Stimulated activated CD4-positive, alpha-beta T cell treated with anti-CD3 and anti-CD28 coated beads, Interleukin-1b, Interleukin-23, amount 100 ng/mL, for 24 hours (primary cell): ENCODE measurements around the gene MVD.

ENCODE experiments used
- DNase-seq, 4 experiments: peaks; one replicate each; pipeline ENCODE4 v3.0.0-alpha.2; 2020; ENCODE audit warnings: low read depth in 4 of 4, low spot score in 1 of 4

The MVD gene

GRCh38 chr16:88655733-88656281 is 7.1 kb downstream of the MVD start:
- no peak for DNase-seq

DNA sequence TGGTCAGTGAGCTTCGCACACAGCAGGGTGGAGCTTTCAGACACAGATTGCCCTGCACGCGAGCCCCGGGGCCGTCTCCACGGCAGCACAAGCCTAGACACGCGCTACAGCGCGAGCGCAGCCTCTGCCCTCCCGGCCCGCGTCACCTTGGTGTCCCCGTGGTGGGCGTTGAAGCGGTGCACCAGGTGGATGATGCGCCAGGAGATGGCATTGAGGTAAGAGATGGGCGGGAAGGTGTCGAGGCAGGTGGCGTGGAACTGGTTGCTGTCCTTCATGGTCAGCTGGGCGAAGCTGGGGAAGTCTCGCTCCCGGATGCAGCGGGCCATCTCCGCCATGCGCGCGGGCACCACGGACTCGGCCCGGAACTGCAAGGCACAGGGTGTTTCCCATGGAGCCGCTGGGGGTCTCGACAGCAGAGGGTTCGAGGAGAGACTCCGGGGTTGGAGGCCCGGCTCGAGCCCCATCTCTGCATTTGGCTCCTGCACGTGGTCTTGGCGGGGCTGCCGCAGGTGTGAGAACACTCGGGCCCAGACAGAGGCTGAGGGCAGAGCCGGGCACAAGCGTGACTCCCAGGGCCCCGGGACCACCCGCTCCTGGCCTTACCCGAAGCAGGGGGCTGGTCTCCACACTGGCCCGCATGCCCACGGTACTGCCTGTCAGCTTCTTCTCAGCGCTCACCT is 7.7 kb downstream of the MVD start:
- no peak for DNase-seq

- no peak for DNase-seq
These were observed 8.4 kb downstream of the MVD start for GRCh38 chr16:88654363-88655052.

DNA sequence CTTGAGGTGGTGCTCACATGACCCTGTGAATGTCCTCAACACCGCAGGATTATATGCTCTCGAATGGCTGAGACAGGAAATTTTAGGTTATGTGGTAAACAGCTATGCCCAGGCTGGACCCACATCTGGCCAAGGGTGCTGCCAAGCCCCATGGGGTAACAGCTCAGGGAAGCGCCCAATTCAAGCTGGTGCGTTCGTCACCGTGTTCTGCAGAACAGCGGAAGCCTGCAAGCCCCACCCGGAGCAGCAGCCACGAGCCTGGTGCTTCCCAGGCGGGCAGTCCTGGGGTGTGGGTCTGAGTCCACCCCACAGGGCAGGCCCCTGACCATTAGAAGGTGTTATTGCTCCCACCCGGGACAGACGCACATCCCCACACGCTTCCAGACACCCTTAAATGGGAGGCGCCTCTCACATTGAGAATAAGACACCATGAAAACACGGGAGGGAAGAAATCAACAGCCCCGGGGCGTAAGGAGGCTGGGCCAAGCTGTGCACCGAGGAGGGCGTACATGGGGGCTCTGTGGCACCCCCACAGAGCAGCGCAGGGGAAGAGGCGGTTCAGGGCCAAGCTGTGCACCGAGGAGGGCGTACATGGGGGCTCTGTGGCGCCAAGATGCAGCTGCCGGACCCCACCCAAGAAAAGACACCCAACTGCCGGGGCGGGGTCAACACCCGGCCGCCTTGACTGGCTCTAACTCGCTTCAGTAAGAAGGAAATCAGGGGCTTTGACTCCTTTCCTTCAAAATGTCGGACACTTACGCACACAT is 9.1 kb downstream of the MVD start:
- no peak for DNase-seq

DNA sequence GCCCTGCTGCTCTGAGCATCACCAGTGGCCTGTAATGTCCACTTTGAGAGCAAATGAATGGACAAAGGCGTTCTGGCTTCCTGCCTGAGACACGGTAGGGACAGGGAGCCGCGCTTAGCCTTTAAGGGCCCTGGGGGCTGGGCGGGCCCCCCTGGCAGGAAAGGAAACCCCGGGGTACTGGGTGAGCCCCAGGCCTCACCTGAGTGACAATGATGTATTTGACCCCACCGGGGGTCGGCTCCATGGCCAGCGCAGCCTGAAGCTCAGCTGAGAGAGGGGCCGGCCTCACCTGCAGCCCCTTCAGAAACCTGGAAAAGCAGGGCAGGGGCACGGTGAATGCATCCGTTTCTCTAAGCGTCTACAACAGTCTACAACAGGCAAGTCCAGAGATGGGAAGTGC is 9.8 kb downstream of the MVD start:
- no peak for DNase-seq

DNA sequence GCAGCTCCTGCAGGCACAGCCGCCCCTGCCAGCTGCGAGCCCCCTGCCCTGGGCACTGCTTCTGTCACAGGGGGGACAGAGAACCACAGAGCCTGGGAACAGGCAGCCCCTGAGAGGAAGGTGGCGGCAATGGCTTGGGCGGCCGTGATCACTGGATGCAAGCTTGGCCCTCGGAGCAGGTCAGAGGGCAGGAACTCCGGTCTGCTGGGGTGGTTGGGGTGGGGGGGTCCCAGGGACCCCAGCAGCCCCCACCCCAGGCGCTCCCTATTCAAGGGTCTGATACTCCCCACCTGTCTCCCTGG is 10.2 kb downstream of the MVD start:
- DNase-seq: no peak

DNA sequence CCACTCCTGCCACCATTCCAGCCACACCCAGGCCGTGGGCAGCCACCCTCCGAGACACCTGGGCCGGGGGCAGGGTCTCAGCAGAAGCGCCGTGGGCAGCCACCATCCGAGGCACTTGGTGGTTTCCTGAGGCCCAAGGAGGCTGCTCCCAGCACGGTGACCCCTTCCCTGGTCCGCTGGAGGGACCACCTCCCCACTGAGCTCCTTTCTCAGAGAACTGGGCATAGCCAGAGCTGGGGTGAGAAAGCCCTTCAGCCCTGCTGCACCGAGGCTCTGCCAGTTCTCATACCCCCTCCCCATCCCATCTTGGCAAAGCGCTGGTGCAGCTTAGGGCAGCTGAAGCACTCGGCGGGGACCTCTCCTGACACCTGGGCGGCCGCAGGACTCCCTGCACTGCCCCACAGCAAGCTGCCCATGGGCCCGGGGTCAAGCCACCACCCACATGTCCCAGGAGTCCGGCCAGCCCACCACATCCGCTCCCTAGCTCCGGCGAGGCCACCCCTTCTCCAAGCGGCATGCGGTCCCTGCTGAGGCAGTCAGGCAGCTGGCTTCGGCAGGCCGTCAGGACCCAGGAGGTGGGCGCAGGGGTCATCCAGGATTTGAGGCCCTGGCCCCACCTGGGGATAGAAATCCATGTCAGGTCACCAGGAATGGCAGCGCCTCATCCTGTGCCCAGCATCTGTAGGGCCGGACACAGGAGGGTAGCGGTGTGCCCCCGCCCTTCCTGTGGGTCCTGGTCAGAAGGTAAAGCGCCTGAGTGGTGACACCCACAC is 10.7 kb downstream of the MVD start:
- no peak for DNase-seq

GRCh38 chr16:88651276-88651988 is 11.5 kb downstream of the MVD start:
- DNase-seq: peak in 2 of 4 experiments; percentile 64 to 79

DNA sequence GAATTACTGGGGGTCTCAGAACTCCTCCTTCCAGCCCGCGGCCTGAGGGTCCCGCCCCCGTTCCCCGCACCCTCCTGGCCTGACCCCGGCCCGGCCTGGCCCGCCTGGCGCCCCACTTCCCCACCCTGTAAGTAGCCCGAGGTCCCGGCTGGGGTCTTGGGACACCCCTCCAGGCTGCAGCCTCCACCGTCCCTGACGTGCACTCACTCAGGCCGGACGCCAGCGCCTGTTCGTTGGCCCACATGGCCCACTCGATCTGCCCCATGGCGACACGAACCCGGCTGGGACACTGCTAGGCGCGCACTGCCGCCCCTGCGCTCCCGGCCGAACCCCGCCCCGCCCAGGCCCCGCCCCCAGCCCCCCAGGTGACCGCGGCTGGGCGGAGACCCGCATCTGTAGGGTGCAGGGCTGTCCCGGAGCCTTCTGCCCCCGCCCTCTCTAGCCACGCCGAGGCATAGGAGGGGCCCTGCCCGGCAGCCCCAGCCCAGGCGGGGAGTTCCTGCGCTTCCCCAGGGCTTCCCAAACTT is 12.1 kb downstream of the MVD start, which contains the start of gene CYBA:
Gene CYBA (minus strand): TSS at position 305 of the 527 bp plus-strand sequence. CDS start 40 bp downstream, at position 265.
- peak in 3 of 4 experiments; percentile 47 to 85 (median 66) for DNase-seq

DNA sequence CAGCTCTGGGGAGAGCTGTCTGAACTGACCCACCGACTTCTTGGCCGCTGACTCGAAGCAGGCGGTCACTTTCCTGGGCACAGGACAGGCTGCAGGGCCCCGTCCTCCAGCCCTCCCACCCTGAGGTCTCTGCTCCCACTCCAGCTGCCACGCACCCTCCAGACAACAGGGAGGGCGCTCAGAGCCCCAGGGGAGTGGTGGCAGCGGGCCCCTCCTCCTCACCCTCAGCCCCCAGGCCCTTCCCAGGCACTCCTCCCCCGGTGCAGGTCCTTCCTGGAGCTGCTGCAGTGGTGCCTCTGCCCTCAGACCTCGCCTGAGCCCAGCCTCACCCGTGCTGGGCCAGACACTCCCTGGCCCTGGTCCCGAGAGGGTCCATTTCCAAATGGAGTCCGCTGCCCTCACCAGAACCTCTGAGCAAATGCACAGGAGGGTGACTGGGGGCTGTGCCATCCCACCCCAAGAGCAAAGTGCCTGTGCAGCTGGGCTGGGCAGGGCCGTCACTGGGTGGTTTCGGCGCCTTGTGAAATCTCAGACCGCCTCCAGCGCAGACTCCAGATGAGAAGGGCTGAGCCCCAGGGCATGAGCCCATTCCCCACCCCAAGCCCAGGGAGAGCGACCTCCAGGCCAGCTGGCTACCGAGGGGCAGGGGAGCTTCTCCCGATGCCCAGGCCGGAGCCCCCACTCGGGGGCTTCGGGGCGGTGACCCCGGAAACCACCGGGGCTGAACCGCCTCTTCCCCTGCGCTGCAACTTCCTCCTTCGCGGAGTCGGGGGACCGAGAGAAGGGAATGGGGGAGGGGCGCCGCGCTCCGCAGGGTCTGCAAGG is 12.8 kb downstream of the MVD start:
- no peak for DNase-seq

GRCh38 chr16:88649195-88649923 is 13.5 kb downstream of the MVD start:
- DNase-seq: no peak

DNA sequence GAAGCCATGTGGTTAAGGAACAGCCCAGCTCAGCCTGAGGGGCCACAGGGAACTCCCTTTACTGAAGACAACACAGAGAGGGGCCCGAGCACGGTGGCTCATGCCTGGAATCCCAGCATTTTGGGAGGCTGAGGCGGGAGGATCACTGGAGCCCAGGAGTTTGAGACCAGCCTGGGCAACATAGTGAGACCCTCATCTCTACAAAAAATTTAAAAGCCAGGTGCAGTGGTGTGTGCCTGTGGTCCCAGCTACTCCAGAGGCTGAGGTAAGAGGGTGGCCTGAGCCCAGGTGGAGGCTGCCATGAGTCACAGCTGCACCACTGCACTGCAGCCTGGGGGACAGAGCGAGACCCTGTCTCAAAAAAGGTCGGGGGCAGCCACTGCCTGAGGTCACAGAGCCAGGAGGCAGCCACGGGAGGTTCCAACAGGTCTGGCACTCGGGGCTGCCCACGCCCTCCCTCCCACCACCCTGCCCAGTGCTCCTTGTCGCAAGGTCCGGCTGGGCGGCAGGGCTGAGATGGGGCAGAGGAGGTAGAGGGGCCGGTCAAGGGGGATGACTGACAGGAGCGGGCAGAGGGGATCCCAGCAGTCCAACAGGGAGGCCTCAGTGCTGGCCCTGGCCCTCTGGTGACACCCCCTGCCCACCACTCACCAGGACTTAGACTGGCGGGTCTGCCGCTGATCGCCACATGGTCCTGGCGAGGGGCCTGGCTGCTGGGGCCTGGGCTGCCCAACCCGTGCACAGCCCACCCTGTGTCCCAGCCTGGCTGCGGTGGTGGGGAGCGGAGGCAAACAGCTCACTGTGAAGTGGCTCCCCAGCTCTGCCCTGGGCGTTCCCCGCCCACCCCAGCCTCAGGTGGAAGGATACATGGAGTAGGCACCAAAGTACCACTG is 15.5 kb downstream of the MVD start:
- no peak for DNase-seq

- no peak for DNase-seq
These were observed 16.4 kb downstream of the MVD start for GRCh38 chr16:88646345-88647034.

DNA sequence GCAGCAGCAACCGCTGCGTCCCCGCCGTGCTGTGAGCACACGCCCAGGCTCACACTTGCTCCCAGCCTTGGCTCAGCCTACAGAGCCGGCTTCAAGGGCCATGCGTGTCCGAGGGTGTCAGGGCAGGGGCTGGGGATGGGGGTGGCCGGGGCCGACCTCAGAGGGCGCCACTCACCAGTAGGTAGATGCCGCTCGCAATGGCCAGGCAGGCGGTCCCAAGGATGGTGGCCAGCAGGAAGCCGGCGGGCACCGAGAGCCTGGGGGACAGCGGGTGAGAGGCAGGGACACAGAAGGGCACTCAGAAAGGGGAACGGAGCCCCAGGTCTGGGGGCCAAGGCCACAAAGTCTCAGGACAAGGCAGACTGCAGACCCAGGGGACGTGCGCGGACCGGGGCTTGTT is 16.9 kb downstream of the MVD start:
- no peak for DNase-seq

DNA sequence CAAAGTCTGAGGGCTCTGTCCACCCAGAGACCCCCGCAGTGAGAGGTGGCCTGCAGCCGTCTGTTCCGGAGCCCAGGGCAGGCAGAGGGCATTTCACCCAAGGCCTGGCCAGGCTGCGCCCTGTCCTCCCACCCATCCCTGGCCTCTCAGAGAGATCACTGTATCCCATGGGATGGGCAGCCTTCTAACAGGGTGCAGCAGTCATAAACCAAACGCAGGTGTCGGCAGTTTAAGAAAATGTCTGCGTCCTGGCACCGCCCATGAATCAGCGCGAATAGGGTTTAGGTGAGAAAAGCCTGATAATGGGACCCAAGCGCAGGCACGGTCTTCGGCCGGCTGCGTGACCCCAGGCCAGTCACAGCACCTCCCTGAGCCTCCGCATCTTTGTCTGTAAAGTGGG is 17.4 kb downstream of the MVD start:
- DNase-seq: no peak

GRCh38 chr16:88643644-88643932 is 19.3 kb downstream of the MVD start:
- DNase-seq: no peak

GRCh38 chr16:88642881-88643643 is 19.8 kb downstream of the MVD start:
- no peak for DNase-seq
